SU-DHL-6 (cell line): ENCODE measurements around the gene CACNG5.

Experiments used
- CTCF ChIP-seq: fragments of 200-600 bp; sonication (generic); IDR thresholded peaks from one replicate; pipeline ENCODE4 v1.5.1; 2017; ENCODE audit warnings: antibody characterized with exemption, mild to moderate bottlenecking, low read length, moderate library complexity; ENCODE audit not compliant: insufficient read depth, poor library complexity, severe bottlenecking
- EZH2phosphoT487 ChIP-seq: fragments of 200-600 bp; sonication (generic), shearing (Covaris generic); conservative IDR thresholded peaks from 2 replicates; pipeline ENCODE4 v1.6.1; 2018; ENCODE audit warnings: mild to moderate bottlenecking, antibody characterized with exemption, low read length, moderate library complexity, mixed read lengths

DNA sequence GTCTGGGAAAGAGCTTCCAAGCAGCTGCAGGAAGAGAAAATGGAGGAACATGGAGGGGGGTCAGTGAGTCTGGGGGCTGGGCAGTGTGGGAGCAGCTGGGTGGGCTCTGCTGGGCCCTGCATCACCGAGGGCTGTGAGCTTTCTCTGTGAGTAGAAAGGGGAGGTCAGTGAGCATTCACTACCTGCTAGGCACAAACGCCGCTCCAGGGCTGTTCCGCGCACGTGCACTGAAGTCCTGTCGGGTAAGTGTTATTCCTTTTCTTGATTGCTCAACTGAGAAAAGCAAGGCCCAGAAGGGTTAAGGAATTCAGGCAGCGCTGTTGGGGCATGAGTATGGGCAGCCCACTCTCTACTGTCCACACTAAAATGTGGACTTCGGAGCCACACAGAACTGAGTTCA, 4.7 kb downstream of the CACNG5 start:
- no peak for TF ChIP-seq CTCF
- no peak for TF ChIP-seq EZH2phosphoT487
